H1 (cell line): ENCODE results near the gene STAC. TPM values are rescaled to one million over a fixed set of nuclear protein-coding genes. Genes with fewer than 3 reads are reported as not detected.

Experiments used
- CTCF ChIA-PET: fragments of 300-600 bp; sonication (Branson Sonifier 250); formaldehyde crosslinking; loops from one replicate; lab custom pipeline; 2021; ENCODE audit not compliant: partially characterized antibody; lab: Charles Lee
- POLR2A ChIA-PET: fragments of 300-600 bp; sonication (Branson Sonifier 250); formaldehyde crosslinking; loops from one replicate; lab custom pipeline; 2021; ENCODE audit warnings: inconsistent platforms; ENCODE audit not compliant: partially characterized antibody; lab: Charles Lee
- DNase-seq, 2 experiments: peaks; one replicate each; pipeline versions ENCODE4 v3.0.0 to v3.0.0-alpha.2; 2010 to 2022; ENCODE audit warnings: low spot score in 2 of 2, low read depth in 1 of 2, mixed read lengths in 1 of 2
- FAIRE-seq: peaks from 2 replicates; lab custom pipeline; 2011; peaks lifted over from hg19 to GRCh38; lab: Jason Lieb, UNC
- H2AFZ ChIP-seq: 2 replicates; pipeline ENCODE4 v1.8.1; 2012; ENCODE audit warnings: low read length, inconsistent platforms
- H2AK5ac ChIP-seq: 2 replicates; pipeline ENCODE4 v1.6.1; 2013; ENCODE audit warnings: low read depth, low read length
- H2BK120ac ChIP-seq: replicated peaks from 2 replicates; pipeline ENCODE3; 2013; ENCODE audit warnings: low read depth, low read length, inconsistent platforms
- H2BK12ac ChIP-seq: 2 replicates; pipeline ENCODE4 v1.6.1; 2013; ENCODE audit warnings: low read depth, low read length
- H2BK15ac ChIP-seq: 2 replicates; pipeline ENCODE4 v1.6.1; 2013; ENCODE audit warnings: low read length
- H2BK20ac ChIP-seq: 2 replicates; pipeline ENCODE4 v1.6.1; 2013; ENCODE audit warnings: low read length
- H2BK5ac ChIP-seq: 2 replicates; pipeline ENCODE4 v1.6.1; 2013; ENCODE audit warnings: low read depth, low read length
- H3K14ac ChIP-seq: 2 replicates; pipeline ENCODE4 v1.6.1; 2013; ENCODE audit warnings: inconsistent platforms; ENCODE audit not compliant: insufficient read length
- H3K18ac ChIP-seq: 2 replicates; pipeline ENCODE4 v1.6.1; 2013; ENCODE audit warnings: low read length; ENCODE audit errors: extremely low read depth
- H3K23ac ChIP-seq: 2 replicates; pipeline ENCODE4 v1.6.1; 2013; ENCODE audit warnings: inconsistent platforms; ENCODE audit not compliant: insufficient read length
- H3K23me2 ChIP-seq: 2 replicates; pipeline ENCODE4 v1.6.1; 2013; ENCODE audit warnings: low read depth, low read length
- H3K27ac ChIP-seq: 2 replicates; pipeline ENCODE4 v1.6.1; 2011; ENCODE audit warnings: low read depth, low read length, inconsistent platforms
- H3K27me3 ChIP-seq, 4 experiments: replicated peaks in 1 of 4; 1 replicate in 1 of 4; 2 replicates in 3 of 4; pipeline versions ENCODE4 v1.6.1 to v1.8.1; 2011 to 2013; ENCODE audit warnings: low read length in 3 of 4, mild to moderate bottlenecking in 3 of 4, inconsistent platforms in 2 of 4, mixed read lengths in 2 of 4, moderate library complexity in 1 of 4; ENCODE audit not compliant: control insufficient read depth in 3 of 4, insufficient read depth in 3 of 4; ENCODE audit errors: extremely low read depth in 1 of 4
- H3K36me3 ChIP-seq, 4 experiments: 2 replicates each; pipeline versions ENCODE4 v1.6.1 to v1.8.1; 2011 to 2013; ENCODE audit warnings: mild to moderate bottlenecking in 4 of 4, low read length in 3 of 4, moderate library complexity in 2 of 4, control low read depth in 1 of 4, inconsistent platforms in 1 of 4; ENCODE audit not compliant: insufficient read depth in 4 of 4, control insufficient read depth in 2 of 4
- H3K4ac ChIP-seq: replicated peaks from 2 replicates; pipeline ENCODE3; 2013; ENCODE audit warnings: low read length, low read depth, mixed read lengths, inconsistent platforms; ENCODE audit not compliant: insufficient read length
- H3K4me1 ChIP-seq, 4 experiments: replicated peaks in 1 of 4; 1 replicate in 1 of 4; 2 replicates in 3 of 4; pipeline versions ENCODE4 v1.6.1 to v1.8.1; 2011 to 2013; ENCODE audit warnings: low read length in 3 of 4, inconsistent platforms in 2 of 4, mixed read lengths in 1 of 4; ENCODE audit not compliant: insufficient read depth in 4 of 4, control insufficient read depth in 3 of 4
- H3K4me2 ChIP-seq, 2 experiments: 2 replicates each; pipeline versions ENCODE4 v1.6.1 to v1.8.1; 2011 to 2013; ENCODE audit warnings: low read depth in 2 of 2, low read length in 2 of 2, control low read depth in 1 of 2, inconsistent platforms in 1 of 2, mild to moderate bottlenecking in 1 of 2; ENCODE audit not compliant: insufficient read depth in 1 of 2
- H3K4me3 ChIP-seq, 4 experiments: fragments of 200-600, 300-600 bp in 1 of 4; sonication (generic), shearing (Covaris generic), sonication (Bioruptor Twin) in 1 of 4; 2 replicates each; pipeline versions ENCODE4 v1.5.1 to v1.8.1; 2011 to 2016; ENCODE audit warnings: low read length in 4 of 4, low read depth in 3 of 4, control low read depth in 2 of 4, inconsistent platforms in 2 of 4, mild to moderate bottlenecking in 2 of 4, mixed read lengths in 1 of 4, moderate library complexity in 1 of 4; ENCODE audit not compliant: insufficient read depth in 2 of 4; ENCODE audit errors: extremely low read depth in 1 of 4
- H3K56ac ChIP-seq: replicated peaks from 2 replicates; pipeline ENCODE3; 2013; ENCODE audit warnings: low read depth, mild to moderate bottlenecking, mixed read lengths, low read length, inconsistent platforms; ENCODE audit not compliant: insufficient read length
- H3K79me1 ChIP-seq: 2 replicates; pipeline ENCODE4 v1.6.1; 2013; ENCODE audit warnings: low read depth, low read length, control low read depth
- H3K79me2 ChIP-seq, 2 experiments: 2 replicates each; pipeline versions ENCODE4 v1.6.1 to v1.8.1; 2012 to 2013; ENCODE audit warnings: low read length in 2 of 2, mild to moderate bottlenecking in 2 of 2, inconsistent platforms in 1 of 2; ENCODE audit not compliant: insufficient read depth in 2 of 2, control insufficient read depth in 1 of 2
- H3K9ac ChIP-seq, 4 experiments: replicated peaks in 1 of 4; 1 replicate in 1 of 4; 2 replicates in 3 of 4; pipeline versions ENCODE4 v1.6.1 to v1.8.1; 2011 to 2013; ENCODE audit warnings: low read depth in 3 of 4, low read length in 3 of 4, control low read depth in 2 of 4, mild to moderate bottlenecking in 2 of 4, moderate library complexity in 2 of 4, inconsistent platforms in 1 of 4; ENCODE audit errors: extremely low read depth in 1 of 4
- H3K9me3 ChIP-seq, 2 experiments: 2 replicates each; pipeline versions ENCODE4 v1.6.1 to v1.8.1; 2012 to 2013; ENCODE audit warnings: mild to moderate bottlenecking in 2 of 2, moderate library complexity in 2 of 2, control low read depth in 1 of 2, inconsistent platforms in 1 of 2, low read depth in 1 of 2, low read length in 1 of 2, mixed read lengths in 1 of 2; ENCODE audit not compliant: insufficient read depth in 2 of 2
- H4K20me1 ChIP-seq, 2 experiments: replicated peaks in 1 of 2; 2 replicates each; pipeline versions ENCODE3 to v1.8.1; 2011 to 2013; ENCODE audit warnings: inconsistent platforms in 2 of 2, low read length in 2 of 2, mild to moderate bottlenecking in 1 of 2; ENCODE audit not compliant: insufficient read depth in 2 of 2, control insufficient read depth in 1 of 2
- H4K5ac ChIP-seq: 2 replicates; pipeline ENCODE4 v1.6.1; 2013; ENCODE audit warnings: low read length, low read depth, mixed read lengths, inconsistent platforms; ENCODE audit not compliant: insufficient read length
- H4K8ac ChIP-seq: 2 replicates; pipeline ENCODE4 v1.8.0; 2013; ENCODE audit warnings: mild to moderate bottlenecking, moderate library complexity, low read length, inconsistent platforms; ENCODE audit not compliant: insufficient read depth; ENCODE audit errors: extremely low read depth
- H4K91ac ChIP-seq: replicated peaks from 2 replicates; pipeline ENCODE3; 2013; ENCODE audit warnings: low read length, mixed read lengths, inconsistent platforms; ENCODE audit not compliant: insufficient read length
- GABPA ChIP-seq: IDR thresholded peaks from 2 replicates; pipeline ENCODE4 v1.6.1; 2011; ENCODE audit warnings: mild to moderate bottlenecking, low read length, moderate library complexity, borderline replicate concordance; ENCODE audit not compliant: insufficient read depth
- PHF8 ChIP-seq: fragments of 200-600 bp; sonication (generic); conservative IDR thresholded peaks from 2 replicates; pipeline ENCODE4 v1.7.1; 2012; ENCODE audit warnings: low read depth, mild to moderate bottlenecking, inconsistent platforms, low read length, moderate library complexity
- TEAD4 ChIP-seq: IDR thresholded peaks from 2 replicates; pipeline ENCODE4 v1.6.1; 2012; ENCODE audit warnings: low read depth, low read length, inconsistent platforms, mixed read lengths
- USF2 ChIP-seq: IDR thresholded peaks from 2 replicates; pipeline ENCODE4 v1.6.1; 2011; ENCODE audit warnings: low read length, improper control_type of control experiment
- WGBS, 2 experiments: shearing (Covaris generic) in 1 of 2; methylation state at CpG; one replicate each; pipeline versions ENCODE4 v1.1.6 to v1.1.7; 2013 to 2015; ENCODE audit warnings: low lambda C conversion rate in 2 of 2, mixed read lengths in 2 of 2, inconsistent platforms in 1 of 2, low coverage in 1 of 2, missing lambda C conversion rate in 1 of 2; ENCODE audit not compliant: insufficient replicate concordance in 2 of 2, insufficient coverage in 1 of 2, insufficient read length in 1 of 2; ENCODE audit errors: extremely low coverage in 1 of 2, missing lambda C conversion rate in 1 of 2; 5-methylcytosine and 5-hydroxymethylcytosine counted together
- polyA plus RNA-seq, 7 experiments: library from polyadenylated mRNA; depleted of rRNA in 3 of 7; stranded (reverse) in 5 of 7; unstranded in 2 of 7; fragments of >200 nt in 5 of 7; fragments of 200-250 nt in 2 of 7; gene quantifications; 1 replicate in 5 of 7; 2 replicates in 1 of 7; 4 replicates in 1 of 7; pipeline versions ENCODE4 v1.2.1 to v1.2.3, GENCODE V29; 2011 to 2013; ENCODE audit warnings: missing spikeins in 2 of 7, mixed read lengths in 2 of 7
- total RNA-seq: library from RNA; stranded (reverse); fragmentation: NEBNext Ultra II Directional; extraction: Animal tissue kit (Norgen Biotek cat#: 25700); gene quantifications from 2 replicates; pipeline ENCODE4 v1.2.1, GENCODE V29; 2021

The STAC gene
- total and polyA plus RNA-seq, 2 of the 8 experiments (the other 6 are each of a cell fraction or from before 2014, with no cell fraction given), result 8.0 to 18.1 TPM

DNA sequence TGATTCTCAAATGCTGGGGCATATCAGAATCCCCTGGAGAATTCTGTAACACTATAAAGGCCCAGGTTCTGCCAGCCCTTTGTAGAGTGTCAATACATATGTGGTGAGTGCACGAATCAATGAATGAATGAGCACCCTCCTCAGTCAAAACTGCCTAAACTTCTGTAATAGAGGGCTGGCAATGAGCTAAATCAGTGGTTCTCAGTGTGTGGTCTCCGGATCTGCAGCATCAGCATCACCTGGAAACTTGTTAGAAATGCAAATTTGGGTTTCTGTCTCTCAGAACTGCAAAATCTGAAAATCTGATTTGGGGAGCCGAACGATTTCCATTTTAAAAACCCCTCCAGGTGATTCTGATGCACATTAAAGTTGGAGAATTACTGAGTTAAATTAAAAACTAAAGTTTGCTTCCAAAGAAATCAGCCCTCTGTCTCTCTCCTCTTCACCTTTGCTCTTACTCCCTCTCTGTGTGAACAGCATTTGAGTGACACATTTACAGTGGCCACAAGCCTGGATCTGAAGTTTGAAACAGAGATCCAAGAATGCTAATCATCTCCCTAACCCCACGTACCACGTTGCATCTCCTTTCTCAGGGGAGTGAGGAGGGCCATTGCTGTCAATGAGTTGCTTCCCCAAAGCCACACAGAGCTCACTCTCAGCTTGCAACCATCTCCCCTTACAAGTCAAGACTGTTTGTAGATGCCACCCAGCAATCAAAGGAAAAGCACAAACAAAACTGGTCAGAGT is 109.5 kb downstream of the STAC start:
- Histone ChIP-seq H3K4me2 (no peak overlapping the region), H2BK20ac (no peak overlapping the region), H3K27me3 (no peaks in the 10 kb centered on the region), H4K5ac (no peak overlapping the region), H3K27ac (no peak overlapping the region), H4K8ac (no peak overlapping the region), H2AK5ac (no peak overlapping the region), H3K14ac (no peak overlapping the region), H2BK5ac (no peak overlapping the region), H3K36me3 (peaks cover 0 to 5% (median 1%) of the 10 kb centered on the region in 4 experiments; a peak in 3 of 8 replicates), H4K91ac (no peak overlapping the region), H2BK15ac (no peak overlapping the region), H3K79me2 (no peaks in the 10 kb centered on the region), H3K4ac (no peak overlapping the region), H2BK120ac (no peak overlapping the region), H3K9me3 (no peaks in the 10 kb centered on the region), H4K20me1 (no peaks in the 10 kb centered on the region), H2AFZ (no peak overlapping the region), H3K4me3 (no peak overlapping the region), H3K23ac (no peak overlapping the region), H3K18ac (no peak overlapping the region), H3K4me1 (peaks cover 0 to 2% (median 0%) of the 10 kb centered on the region in 4 experiments; a peak in 1 of 7 replicates), H3K79me1 (no peaks in the 10 kb centered on the region), H3K56ac (no peak overlapping the region), H3K23me2 (no peaks in the 10 kb centered on the region), H3K9ac (no peak overlapping the region), H2BK12ac (no peak overlapping the region)
- ChIA-PET CTCF (no interaction called here), POLR2A (no interaction called here)
- DNase-seq (no peak), FAIRE-seq (no peak)
- WGBS, 2 experiments, result 89% methylated on average over 6 of the region's 6 CpGs; no CpG with 5 or more reads in 1 of the 2 experiments
- TF ChIP-seq GABPA (no peak), TEAD4 (no peak), USF2 (no peak), PHF8 (no peak)
